HCT116 (cell line): ENCODE results near the gene RGS10. TPM values are rescaled to one million over a fixed set of nuclear protein-coding genes. Genes with fewer than 3 reads are reported as not detected.

ENCODE experiments used
- ATAC-seq: fragments of 200-7000 bp; cut with Tn5 transposase; 2 replicates; pipeline ENCODE4 v1.9.1; 2020; ENCODE audit warnings: mild to moderate bottlenecking, moderate library complexity
- BruUV-seq: library from RNA; stranded (reverse); fragments of 400-500 nt; replicated peaks from 2 replicates; lab custom pipeline; 2021; lab: Mats Ljungman, UMichigan
- CTCF ChIA-PET: fragments of 300-600 bp; sonication (Branson Sonifier 250); formaldehyde crosslinking; loops from one replicate; lab custom pipeline; 2021; ENCODE audit warnings: antibody characterized with exemption; lab: Charles Lee
- POLR2A ChIA-PET: fragments of 300-600, 350-600 bp; sonication (Branson Sonifier 250); formaldehyde crosslinking; loops from one replicate; lab custom pipeline; 2021; ENCODE audit warnings: antibody characterized with exemption; lab: Charles Lee
- RAD21 ChIA-PET, 2 experiments: fragments of 300-600 bp; sonication (Branson Sonifier 250); formaldehyde crosslinking; loops; one replicate each; lab custom pipeline; 2023; ENCODE audit warnings: low total read pairs in 2 of 2; ENCODE audit not compliant: uncharacterized antibody in 2 of 2, unreplicated experiment in 2 of 2, low non-redundant PET in 1 of 2; lab: Charles Lee
- DNase-seq: peaks from one replicate; pipeline ENCODE4 v3.0.0-alpha.2; 2010; ENCODE audit warnings: low read depth, low spot score
- H2AFZ ChIP-seq: fragments of 200-600 bp; shearing (Covaris generic), sonication (generic); 2 replicates; pipeline ENCODE4 v1.6.1; 2017; ENCODE audit warnings: low read depth, mixed run types, mixed read lengths, antibody characterized with exemption, low read length; ENCODE audit not compliant: poor library complexity, severe bottlenecking
- H3K27ac ChIP-seq: 2 replicates; pipeline ENCODE4 v1.5.1; 2012; ENCODE audit warnings: low read depth, low read length
- H3K27me3 ChIP-seq: fragments of 200-600 bp; sonication (generic); 2 replicates; pipeline ENCODE4 v1.6.1; 2016; ENCODE audit warnings: mixed run types, low read length, mixed read lengths; ENCODE audit not compliant: insufficient read depth
- H3K36me3 ChIP-seq, 2 experiments: fragments of 200-500 bp in 1 of 2; fragments of 200-600 bp in 1 of 2; sonication (Bioruptor generic) in 1 of 2; sonication (generic) in 1 of 2; 2 replicates each; pipeline versions ENCODE4 v1.5.1 to v1.6.1; 2014 to 2016; ENCODE audit warnings: low read length in 2 of 2, inconsistent platforms in 1 of 2, mixed read lengths in 1 of 2, mixed run types in 1 of 2; ENCODE audit not compliant: insufficient read depth in 2 of 2, control insufficient read depth in 1 of 2
- H3K4me1 ChIP-seq, 2 experiments: fragments of 200-600 bp in 1 of 2; sonication (generic) in 1 of 2; 2 replicates each; pipeline versions ENCODE4 v1.5.1 to v1.6.1; 2012 to 2017; ENCODE audit warnings: low read length in 2 of 2, inconsistent platforms in 1 of 2, mild to moderate bottlenecking in 1 of 2, mixed read lengths in 1 of 2, mixed run types in 1 of 2, moderate library complexity in 1 of 2; ENCODE audit not compliant: insufficient read depth in 2 of 2, control insufficient read depth in 1 of 2
- H3K4me2 ChIP-seq: fragments of 200-600 bp; sonication (generic); 2 replicates; pipeline ENCODE4 v1.6.1; 2017; ENCODE audit warnings: mixed run types, low read length, mixed read lengths
- H3K4me3 ChIP-seq, 2 experiments: fragments of 200-600 bp in 1 of 2; sonication (generic) in 1 of 2; replicated peaks in 1 of 2; 2 replicates each; pipeline ENCODE4 v1.5.1; 2011 to 2016; ENCODE audit warnings: low read length in 2 of 2, control low read depth in 1 of 2, low read depth in 1 of 2, mild to moderate bottlenecking in 1 of 2, mixed read lengths in 1 of 2, mixed run types in 1 of 2
- H3K79me2 ChIP-seq: fragments of 200-600 bp; sonication (generic); 2 replicates; pipeline ENCODE4 v1.6.1; 2017; ENCODE audit warnings: mild to moderate bottlenecking, mixed run types, low read length, moderate library complexity, mixed read lengths; ENCODE audit not compliant: insufficient read depth
- H3K9ac ChIP-seq: fragments of 200-600 bp; sonication (generic); 2 replicates; pipeline ENCODE4 v1.6.1; 2016; ENCODE audit warnings: low read length, mixed read lengths
- H3K9me2 ChIP-seq: fragments of 200-600 bp; sonication (generic), shearing (Covaris generic); 2 replicates; pipeline ENCODE4 v1.6.1; 2017; ENCODE audit warnings: mixed run types, mild to moderate bottlenecking, moderate library complexity; ENCODE audit not compliant: insufficient read depth
- H3K9me3 ChIP-seq, 2 experiments: fragments of 200-500 bp in 1 of 2; fragments of 200-600 bp in 1 of 2; sonication (Bioruptor generic) in 1 of 2; sonication (generic) in 1 of 2; 2 replicates each; pipeline ENCODE4 v1.6.1; 2014 to 2017; ENCODE audit warnings: low read length in 2 of 2, mixed read lengths in 2 of 2, inconsistent platforms in 1 of 2, low read depth in 1 of 2, mild to moderate bottlenecking in 1 of 2, mixed run types in 1 of 2, moderate library complexity in 1 of 2; ENCODE audit not compliant: control insufficient read depth in 1 of 2, insufficient read depth in 1 of 2
- H4K20me1 ChIP-seq: fragments of 200-600 bp; sonication (generic), shearing (Covaris generic); 2 replicates; pipeline ENCODE4 v1.6.1; 2017; ENCODE audit warnings: mixed run types, mild to moderate bottlenecking, moderate library complexity; ENCODE audit not compliant: insufficient read depth
- ATF3 ChIP-seq: IDR thresholded peaks from 2 replicates; pipeline ENCODE4 v1.6.1; 2012
- CBX3 ChIP-seq: IDR thresholded peaks from 2 replicates; pipeline ENCODE4 v1.6.1; 2012; ENCODE audit warnings: low read depth
- CEBPB ChIP-seq: IDR thresholded peaks from 2 replicates; pipeline ENCODE4 v1.6.1; 2012; ENCODE audit warnings: low read depth
- CTCF ChIP-seq, 3 experiments: fragments of 200-600 bp in 1 of 3; sonication (generic) in 1 of 3; IDR thresholded peaks in 2 of 3; conservative IDR thresholded peaks in 1 of 3; 2 replicates each; pipeline ENCODE4 v1.5.1; 2012 to 2017; ENCODE audit warnings: low read depth in 2 of 3, low read length in 2 of 3, antibody characterized with exemption in 1 of 3, borderline replicate concordance in 1 of 3, control low read depth in 1 of 3, mild to moderate bottlenecking in 1 of 3, mixed read lengths in 1 of 3, mixed run types in 1 of 3, moderate library complexity in 1 of 3; ENCODE audit not compliant: insufficient read depth in 1 of 3
- EGR1 ChIP-seq: IDR thresholded peaks from 2 replicates; pipeline ENCODE4 v1.6.1; 2012; ENCODE audit warnings: low read depth
- ELF1 ChIP-seq: IDR thresholded peaks from 2 replicates; pipeline ENCODE4 v1.6.1; 2012; ENCODE audit warnings: low read depth, borderline replicate concordance
- EZH2phosphoT487 ChIP-seq: fragments of 200-600 bp; IDR thresholded peaks from 2 replicates; pipeline ENCODE4 v1.6.1; 2018; ENCODE audit warnings: antibody characterized with exemption, borderline replicate concordance
- FOSL1 ChIP-seq: IDR thresholded peaks from 2 replicates; pipeline ENCODE4 v1.6.1; 2012; ENCODE audit warnings: low read depth
- JUND ChIP-seq: IDR thresholded peaks from 2 replicates; pipeline ENCODE4 v1.6.1; 2012
- MAX ChIP-seq: IDR thresholded peaks from 2 replicates; pipeline ENCODE4 v1.6.1; 2012
- POLR2A ChIP-seq: IDR thresholded peaks from 2 replicates; pipeline ENCODE4 v1.7.0; 2011; ENCODE audit warnings: borderline replicate concordance; ENCODE audit not compliant: insufficient read depth, insufficient read length; ENCODE audit errors: extremely low read depth
- POLR2AphosphoS5 ChIP-seq: IDR thresholded peaks from 2 replicates; pipeline ENCODE4 v1.6.1; 2011; ENCODE audit warnings: mild to moderate bottlenecking, low read depth, low read length, moderate library complexity
- RAD21 ChIP-seq: IDR thresholded peaks from 2 replicates; pipeline ENCODE4 v1.6.1; 2012; ENCODE audit warnings: low read depth, mild to moderate bottlenecking
- REST ChIP-seq: IDR thresholded peaks from 2 replicates; pipeline ENCODE4 v1.6.1; 2012; ENCODE audit warnings: low read depth
- SIN3A ChIP-seq: IDR thresholded peaks from 2 replicates; pipeline ENCODE4 v1.6.1; 2012; ENCODE audit warnings: low read depth
- SP1 ChIP-seq: IDR thresholded peaks from 2 replicates; pipeline ENCODE4 v1.6.1; 2012; ENCODE audit warnings: low read depth
- SRF ChIP-seq: IDR thresholded peaks from 2 replicates; pipeline ENCODE4 v1.6.1; 2012; ENCODE audit warnings: low read depth
- YY1 ChIP-seq: IDR thresholded peaks from 2 replicates; pipeline ENCODE4 v1.6.1; 2011; ENCODE audit warnings: low read length, low read depth, moderate library complexity, mild to moderate bottlenecking; ENCODE audit not compliant: insufficient replicate concordance; ENCODE audit errors: extremely low read depth
- ZFX ChIP-seq: fragments of 450-650 bp; IDR thresholded peaks from 2 replicates; pipeline ENCODE4 v1.6.1; 2017
- ZNF274 ChIP-seq: fragments of 200-500 bp; sonication (Bioruptor generic); IDR thresholded peaks from 2 replicates; pipeline ENCODE4 v1.6.1; 2014; ENCODE audit warnings: mild to moderate bottlenecking, low read depth, low read length, inconsistent platforms
- intact Hi-C: fragments of 100-400 bp; cut with micrococcal nuclease; formaldehyde crosslinking; loops from 2 replicates; pipeline ENCODE4 v1.10.0; 2022
- total RNA-seq: library from RNA; stranded (reverse); gene quantifications from one replicate; pipeline ENCODE4 v1.2.1, GENCODE V29; 2021; ENCODE audit not compliant: unreplicated experiment

Gene RGS10
- total RNA-seq, 1 experiment from 2014 or later = 96.7 TPM

GRCh38 chr10:119461380-119461779, 81.1 kb downstream of the RGS10 start (continued):
- no peak for TF ChIP-seq ELF1
- peak; percentile 93 for TF ChIP-seq JUND

GRCh38 chr10:119460369-119461195, 81.9 kb downstream of the RGS10 start:
- intact Hi-C loops = no loop called here
- H3K27ac ChIP-seq = peak overlapping the region; percentile 10; the same call in 1 of the 2 replicates

More at GRCh38 chr10:119460369-119461195, 81.9 kb downstream of the RGS10 start:
- ChIA-PET RAD21 (no interaction called here), CTCF (interaction anchor here (1.7 kb wide), 1 partner anchor 29 kb away, joined by 5 read pairs; no protein-coding TSS in a partner anchor), POLR2A (no interaction called here)
- Histone ChIP-seq H3K4me3 (peak overlapping the region in 1 of 2 experiments; percentile 31; a peak in 1 of 4 replicates), H3K27me3 (no peaks in the 10 kb centered on the region), H3K9ac (peak overlapping the region; percentile 21; the same call in 1 of the 2 replicates), H3K79me2 (no peaks in the 10 kb centered on the region), H3K4me2 (peak overlapping the region; percentile 76), H3K9me3 (peaks cover 0 to 5% of the 10 kb centered on the region in 2 experiments; a peak in 1 of 4 replicates), H3K36me3 (no peaks in the 10 kb centered on the region), H4K20me1 (no peaks in the 10 kb centered on the region), H3K4me1 (peaks cover 19 to 27% of the 10 kb centered on the region in 2 experiments), H3K9me2 (no peaks in the 10 kb centered on the region), H2AFZ (no peak overlapping the region)
- ATAC-seq = peak; percentile 4
- no TSS peak for BruUV-seq
- TF ChIP-seq SIN3A (no peak), CTCF (IDR thresholded peaks at IDR 0.05 in 2 of 3, conservative IDR thresholded peaks at IDR 0.05 in 1 of 3; ENCODE audit: borderline replicate concordance in 1 of 3, insufficient read depth in 1 of 3, low read depth in 2 of 3, low read length in 2 of 3) (no peak), MAX (no peak), SP1 (no peak), FOSL1 (no peak), JUND (no peak), POLR2A (no peak), REST (no peak), YY1 (no peak), CBX3 (no peak), ZNF274 (no peak), EZH2phosphoT487 (no peak), ELF1 (no peak), CEBPB (no peak), RAD21 (no peak), SRF (no peak), POLR2AphosphoS5 (no peak), EGR1 (no peak), ATF3 (no peak), ZFX (no peak)
- no peak for DNase-seq
